Chondrocyte (in vitro differentiated cells): ENCODE results near the gene RNF144A. TPM values are rescaled to one million over a fixed set of nuclear protein-coding genes. Genes with fewer than 3 reads are reported as not detected.

Source experiments
- DNase-seq: peaks from one replicate; pipeline ENCODE4 v3.0.0; 2021; ENCODE audit warnings: mixed read lengths, low spot score
- H3K27ac Mint-ChIP-seq: one replicate; pipeline ENCODE4 v1.8.0; 2021; ENCODE audit warnings: mild to moderate bottlenecking, moderate library complexity, mixed read lengths; ENCODE audit not compliant: unreplicated experiment
- H3K27me3 Mint-ChIP-seq: 2 replicates; pipeline ENCODE4 v1.8.0; 2021; ENCODE audit warnings: low read depth, mixed read lengths
- H3K36me3 Mint-ChIP-seq: 2 replicates; pipeline ENCODE4 v1.8.0; 2021; ENCODE audit warnings: low read depth, mixed read lengths
- H3K4me1 Mint-ChIP-seq: 2 replicates; pipeline ENCODE4 v1.8.0; 2021; ENCODE audit warnings: low read depth, mild to moderate bottlenecking, mixed read lengths
- H3K4me3 Mint-ChIP-seq: one replicate; pipeline ENCODE4 v1.8.0; 2021; ENCODE audit warnings: mild to moderate bottlenecking, moderate library complexity, mixed read lengths; ENCODE audit not compliant: unreplicated experiment
- H3K9me3 Mint-ChIP-seq: 2 replicates; pipeline ENCODE4 v1.8.0; 2021; ENCODE audit warnings: low read depth, mixed read lengths
- total RNA-seq: library from RNA; stranded (reverse); gene quantifications from 3 replicates; pipeline ENCODE4 v1.2.1, GENCODE V29; 2021
- TF ChIP-seq, protein P1 (sequence below): fragments of 200-600 bp; sonication (generic); IDR thresholded peaks from 2 replicates; pipeline ENCODE4 v1.5.0; 2021; ENCODE audit warnings: antibody characterized with exemption, mild to moderate bottlenecking, moderate library complexity

Gene RNF144A
- total RNA-seq, 1 donor from 2014 or later: 10.9 TPM

DNA sequence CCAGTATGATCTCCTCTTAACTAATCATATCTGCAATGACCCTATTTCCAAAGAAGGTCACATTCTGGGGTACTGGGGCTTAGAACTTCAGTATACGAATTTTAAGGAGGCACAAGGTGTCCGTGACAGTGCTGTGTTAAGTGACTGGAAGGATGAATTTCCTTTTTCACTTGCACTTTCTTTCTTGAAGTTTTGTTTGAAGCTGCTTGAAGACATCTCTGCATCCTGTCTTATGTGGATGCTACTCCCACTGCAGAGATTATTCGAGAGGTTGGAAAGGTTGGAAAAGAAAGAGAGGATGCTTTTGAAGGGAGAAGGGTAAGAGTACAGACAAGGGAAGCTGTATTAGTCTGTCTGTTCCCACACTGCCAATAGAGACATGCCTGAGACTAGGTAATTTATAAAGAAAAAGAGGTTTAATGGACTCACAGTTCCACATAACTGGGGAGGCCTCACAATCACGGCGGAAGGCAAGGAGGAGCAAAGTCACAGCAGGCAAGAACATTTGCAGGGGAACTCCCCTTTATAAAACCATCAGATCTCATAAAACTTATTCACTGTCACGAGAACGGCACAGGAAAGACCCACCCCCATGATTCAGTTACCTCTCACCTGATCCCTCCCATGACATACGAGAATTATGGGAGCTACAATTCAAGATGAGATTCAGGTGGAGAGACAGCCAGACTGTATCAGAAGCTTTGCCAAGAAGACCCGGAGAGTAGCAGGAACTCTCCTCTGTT, 3.6 kb upstream of the RNF144A start:
- Mint-ChIP-seq H3K27ac (no peak overlapping the region), H3K36me3 (no peaks in the 10 kb centered on the region), H3K4me1 (no peaks in the 10 kb centered on the region), H3K9me3 (no peaks in the 10 kb centered on the region), H3K4me3 (no peak overlapping the region), H3K27me3 (no peaks in the 10 kb centered on the region)
- TF ChIP-seq, protein P1, sequence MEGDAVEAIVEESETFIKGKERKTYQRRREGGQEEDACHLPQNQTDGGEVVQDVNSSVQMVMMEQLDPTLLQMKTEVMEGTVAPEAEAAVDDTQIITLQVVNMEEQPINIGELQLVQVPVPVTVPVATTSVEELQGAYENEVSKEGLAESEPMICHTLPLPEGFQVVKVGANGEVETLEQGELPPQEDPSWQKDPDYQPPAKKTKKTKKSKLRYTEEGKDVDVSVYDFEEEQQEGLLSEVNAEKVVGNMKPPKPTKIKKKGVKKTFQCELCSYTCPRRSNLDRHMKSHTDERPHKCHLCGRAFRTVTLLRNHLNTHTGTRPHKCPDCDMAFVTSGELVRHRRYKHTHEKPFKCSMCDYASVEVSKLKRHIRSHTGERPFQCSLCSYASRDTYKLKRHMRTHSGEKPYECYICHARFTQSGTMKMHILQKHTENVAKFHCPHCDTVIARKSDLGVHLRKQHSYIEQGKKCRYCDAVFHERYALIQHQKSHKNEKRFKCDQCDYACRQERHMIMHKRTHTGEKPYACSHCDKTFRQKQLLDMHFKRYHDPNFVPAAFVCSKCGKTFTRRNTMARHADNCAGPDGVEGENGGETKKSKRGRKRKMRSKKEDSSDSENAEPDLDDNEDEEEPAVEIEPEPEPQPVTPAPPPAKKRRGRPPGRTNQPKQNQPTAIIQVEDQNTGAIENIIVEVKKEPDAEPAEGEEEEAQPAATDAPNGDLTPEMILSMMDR: no peak
- DNase-seq: no peak

DNA sequence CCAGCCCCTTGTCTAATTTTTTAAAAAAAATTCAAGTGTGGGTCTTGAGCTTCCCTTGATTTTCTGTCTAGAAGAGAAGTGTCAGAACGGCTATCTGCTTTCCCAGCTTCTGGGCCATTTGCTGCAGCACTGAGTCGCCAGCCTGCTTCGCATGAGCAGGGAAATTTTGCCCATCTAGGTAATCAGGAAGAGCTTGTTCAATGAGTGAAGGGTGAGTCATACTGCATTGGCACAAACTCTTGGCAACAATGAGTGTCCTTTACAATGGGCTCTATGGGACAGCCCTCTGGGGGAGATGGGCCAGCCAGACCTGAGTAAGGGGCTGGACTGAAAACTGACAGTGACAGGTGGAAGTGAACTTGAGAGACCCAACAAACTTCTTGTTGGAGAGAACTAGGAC, 2.4 kb upstream of the RNF144A start:
- no peak for DNase-seq
- TF ChIP-seq, protein P1: no peak
- Mint-ChIP-seq H3K27me3 (no peaks in the 10 kb centered on the region), H3K4me1 (peaks cover 12% of the 10 kb centered on the region), H3K4me3 (no peak overlapping the region), H3K9me3 (no peaks in the 10 kb centered on the region), H3K36me3 (no peaks in the 10 kb centered on the region), H3K27ac (no peak overlapping the region)

DNA sequence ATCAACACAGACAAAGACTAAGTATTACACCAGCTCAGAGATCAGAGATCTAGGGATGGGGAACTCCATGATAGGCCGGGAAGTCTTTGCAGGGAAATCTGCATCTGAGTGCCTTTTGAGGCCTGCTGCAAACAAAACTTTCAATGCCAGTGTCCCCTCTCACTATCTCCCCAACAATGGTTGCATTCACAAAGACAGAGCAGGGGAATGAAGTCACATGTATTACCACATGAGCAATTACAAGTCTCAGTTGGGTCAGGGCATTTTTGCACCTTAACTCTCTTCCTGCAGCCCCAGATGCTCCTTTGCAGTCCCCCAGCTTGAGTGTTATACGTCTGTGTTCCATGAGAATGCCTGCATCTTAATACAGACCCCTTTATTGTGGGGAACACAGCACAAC, 1.8 kb upstream of the RNF144A start:
- no peaks in the 10 kb centered on the region for H3K36me3 Mint-ChIP-seq
- no peak overlapping the region for H3K4me3 Mint-ChIP-seq
- H3K27ac Mint-ChIP-seq: no peak overlapping the region

DNA sequence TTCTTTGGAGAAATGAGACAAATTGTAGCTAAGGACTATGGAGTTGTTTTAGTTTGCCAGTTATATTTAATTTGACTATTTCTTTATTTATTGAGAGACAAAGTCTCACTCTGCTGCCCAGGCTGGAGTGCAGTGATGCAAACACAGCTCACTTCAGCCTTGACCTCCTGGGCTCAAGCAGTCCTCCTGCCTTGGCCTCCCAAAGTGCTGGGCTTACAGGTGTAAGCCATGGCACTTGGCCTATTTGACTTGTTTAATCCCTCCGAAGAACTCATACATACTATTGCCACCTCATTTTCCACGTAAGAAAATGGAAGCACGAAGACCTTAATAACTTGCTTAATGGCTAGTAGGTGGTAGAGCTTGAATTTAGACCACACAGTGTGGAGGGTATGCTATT, 988 bp upstream of the RNF144A start:
- H3K9me3 Mint-ChIP-seq: no peaks in the 10 kb centered on the region
- no peaks in the 10 kb centered on the region for H3K27me3 Mint-ChIP-seq
- H3K36me3 Mint-ChIP-seq: no peaks in the 10 kb centered on the region
- no peak overlapping the region for H3K4me3 Mint-ChIP-seq
- peaks cover 22% of the 10 kb centered on the region for H3K4me1 Mint-ChIP-seq
- TF ChIP-seq, protein P1: no peak
- DNase-seq: no peak
- H3K27ac Mint-ChIP-seq: no peak overlapping the region

More for the DNA sequence above, 1.8 kb upstream of the RNF144A start:
- no peaks in the 10 kb centered on the region for H3K27me3 Mint-ChIP-seq
- no peaks in the 10 kb centered on the region for H3K9me3 Mint-ChIP-seq
- H3K4me1 Mint-ChIP-seq: peaks cover 18% of the 10 kb centered on the region
- TF ChIP-seq, protein P1: no peak
- DNase-seq: no peak

DNA sequence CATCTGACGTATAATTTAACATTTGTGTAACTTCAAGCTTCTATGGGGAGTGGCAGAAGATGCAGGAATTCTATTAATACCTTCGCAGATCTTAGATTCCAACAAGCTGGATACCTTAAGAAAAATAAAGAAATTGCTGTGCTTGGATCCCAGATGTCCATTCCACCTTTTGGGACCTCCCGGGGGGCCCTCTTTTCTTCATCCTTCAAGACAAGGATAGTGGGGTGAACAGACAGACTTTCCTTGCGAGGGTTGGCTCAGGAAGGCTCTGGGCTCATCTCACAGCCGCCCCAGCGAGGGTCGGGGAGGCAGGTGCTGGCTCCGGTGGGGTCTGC, 509 bp upstream of the RNF144A start:
- H3K4me3 Mint-ChIP-seq: peak overlapping the region; percentile 60
- DNase-seq: no peak
- TF ChIP-seq, protein P1: no peak
- peaks cover 24% of the 10 kb centered on the region for H3K4me1 Mint-ChIP-seq
- H3K36me3 Mint-ChIP-seq: no peaks in the 10 kb centered on the region
- no peaks in the 10 kb centered on the region for H3K9me3 Mint-ChIP-seq
- H3K27me3 Mint-ChIP-seq: no peaks in the 10 kb centered on the region
- H3K27ac Mint-ChIP-seq: no peak overlapping the region
